Panc1 (cell line): ENCODE data around the gene ZDHHC23. TPM values are rescaled to one million over a fixed set of nuclear protein-coding genes. Genes with fewer than 3 reads are reported as not detected.

Source experiments
- ATAC-seq: fragments of 200-7000 bp; cut with Tn5 transposase; 2 replicates; pipeline ENCODE4 v1.9.1; 2020; ENCODE audit warnings: mild to moderate bottlenecking, moderate library complexity
- BruUV-seq: library from RNA; stranded (reverse); fragments of 400-500 nt; replicated peaks from 2 replicates; lab custom pipeline; 2021; lab: Mats Ljungman, UMichigan
- CTCF ChIA-PET: fragments of 300-600 bp; sonication (Branson Sonifier 250); formaldehyde crosslinking; loops from one replicate; lab custom pipeline; 2022; ENCODE audit warnings: antibody characterized with exemption; lab: Charles Lee
- POLR2A ChIA-PET: fragments of 300-600 bp; sonication (Branson Sonifier 250); formaldehyde crosslinking; loops from one replicate; lab custom pipeline; 2022; ENCODE audit warnings: antibody characterized with exemption; lab: Charles Lee
- DNase-seq: peaks from one replicate; pipeline ENCODE4 v3.0.0-alpha.2; 2010; ENCODE audit warnings: low read depth, low spot score
- H3K27ac ChIP-seq: 2 replicates; pipeline ENCODE4 v1.5.1; 2011; ENCODE audit warnings: mild to moderate bottlenecking, low read length, inconsistent platforms
- H3K27me3 ChIP-seq: fragments of 200-500 bp; sonication (Bioruptor generic); 2 replicates; pipeline ENCODE4 v1.6.0; 2014; ENCODE audit warnings: low read length, inconsistent platforms; ENCODE audit not compliant: control insufficient read depth, insufficient read depth
- H3K36me3 ChIP-seq: fragments of 200-500 bp; sonication (Bioruptor generic); 2 replicates; pipeline ENCODE4 v1.5.1; 2014; ENCODE audit warnings: inconsistent platforms, mild to moderate bottlenecking, low read length, moderate library complexity; ENCODE audit not compliant: control insufficient read depth, insufficient read depth
- H3K4me1 ChIP-seq: 2 replicates; pipeline ENCODE4 v1.5.1; 2011; ENCODE audit warnings: inconsistent platforms, mild to moderate bottlenecking, low read length, moderate library complexity; ENCODE audit not compliant: control insufficient read depth, insufficient read depth
- H3K4me3 ChIP-seq, 2 experiments: 2 replicates each; pipeline ENCODE4 v1.5.1; 2011 to 2012; ENCODE audit warnings: low read depth in 2 of 2, low read length in 2 of 2, mild to moderate bottlenecking in 2 of 2, inconsistent platforms in 1 of 2, moderate library complexity in 1 of 2
- H3K9me3 ChIP-seq: fragments of 200-500 bp; sonication (Bioruptor generic); 2 replicates; pipeline ENCODE4 v1.5.1; 2014; ENCODE audit warnings: low read depth, mild to moderate bottlenecking, inconsistent platforms, low read length, moderate library complexity; ENCODE audit not compliant: control insufficient read depth, insufficient read depth
- POLR2AphosphoS5 ChIP-seq: IDR thresholded peaks from 2 replicates; pipeline ENCODE4 v1.6.1; 2012; ENCODE audit warnings: mild to moderate bottlenecking, low read depth, low read length, moderate library complexity
- SIN3A ChIP-seq: IDR thresholded peaks from 2 replicates; pipeline ENCODE4 v1.6.1; 2012; ENCODE audit warnings: low read depth, mild to moderate bottlenecking, low read length, moderate library complexity, borderline replicate concordance; ENCODE audit not compliant: insufficient read depth
- TCF7L2 ChIP-seq: IDR thresholded peaks from 2 replicates; pipeline ENCODE4 v1.6.1; 2011; ENCODE audit warnings: mild to moderate bottlenecking, low read depth, low read length, inconsistent platforms
- in situ Hi-C: cut with HindIII; loops from 2 replicates; pipeline ENCODE4 v1.10.0; 2016; ENCODE audit warnings: low sequenced_read_pairs, low pct_unique_long_range_greater_than_20kb
- intact Hi-C: fragments of 100-400 bp; cut with micrococcal nuclease; formaldehyde crosslinking; loops from one replicate; pipeline ENCODE4 v1.10.0; 2022; ENCODE audit not compliant: unreplicated experiment
- total RNA-seq: library from RNA; stranded (reverse); gene quantifications from one replicate; pipeline ENCODE4 v1.2.1, GENCODE V29; 2021; ENCODE audit not compliant: unreplicated experiment
- TF ChIP-seq, protein P1 (sequence below), 2 experiments: IDR thresholded peaks; 2 replicates each; pipeline ENCODE4 v1.6.1; 2011 to 2012; ENCODE audit warnings: low read depth in 2 of 2, control low read depth in 1 of 2, low read length in 1 of 2, mild to moderate bottlenecking in 1 of 2, moderate library complexity in 1 of 2; ENCODE audit not compliant: insufficient read depth in 1 of 2
- TF ChIP-seq, protein P2 (sequence below): fragments of 450-650 bp; IDR thresholded peaks from 2 replicates; pipeline ENCODE4 v1.5.1; 2017; ENCODE audit warnings: mild to moderate bottlenecking

Gene ZDHHC23
- total RNA-seq, 1 experiment from 2014 or later, result 23.6 TPM

DNA sequence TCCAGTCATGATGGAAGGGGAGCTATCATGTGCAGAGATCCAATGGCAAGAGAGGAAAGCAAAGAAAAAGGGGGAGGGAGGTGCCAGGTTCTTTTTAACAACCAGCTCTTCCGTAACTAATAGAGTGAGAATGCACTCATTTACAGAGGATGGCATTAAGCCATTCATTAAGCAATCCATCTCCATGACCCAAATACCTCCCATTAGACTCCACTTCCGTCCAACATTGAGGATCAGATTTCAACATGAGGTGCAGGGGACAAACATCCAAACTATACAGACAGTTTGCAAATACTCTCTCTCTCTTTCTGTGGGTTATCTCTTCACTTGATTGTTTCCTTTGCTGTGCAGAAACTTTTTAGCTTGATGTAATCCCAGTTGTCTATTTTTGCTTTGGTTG is 21.2 kb downstream of the ZDHHC23 start:
- Histone ChIP-seq H3K27me3 (no peaks in the 10 kb centered on the region), H3K4me1 (no peaks in the 10 kb centered on the region), H3K9me3 (peaks cover 10% of the 10 kb centered on the region; the same call in 1 of the 2 replicates), H3K36me3 (no peaks in the 10 kb centered on the region), H3K4me3 (no peak overlapping the region), H3K27ac (no peak overlapping the region)
- intact Hi-C loops (no loop called here), in situ Hi-C loops (no loop called here)
- DNase-seq (no peak), ATAC-seq (no peak)
- CTCF ChIA-PET, result no interaction called here
- POLR2A ChIA-PET, result no interaction called here
- TF ChIP-seq TCF7L2 (no peak), SIN3A (no peak), POLR2AphosphoS5 (no peak)
- TF ChIP-seq, protein P1, sequence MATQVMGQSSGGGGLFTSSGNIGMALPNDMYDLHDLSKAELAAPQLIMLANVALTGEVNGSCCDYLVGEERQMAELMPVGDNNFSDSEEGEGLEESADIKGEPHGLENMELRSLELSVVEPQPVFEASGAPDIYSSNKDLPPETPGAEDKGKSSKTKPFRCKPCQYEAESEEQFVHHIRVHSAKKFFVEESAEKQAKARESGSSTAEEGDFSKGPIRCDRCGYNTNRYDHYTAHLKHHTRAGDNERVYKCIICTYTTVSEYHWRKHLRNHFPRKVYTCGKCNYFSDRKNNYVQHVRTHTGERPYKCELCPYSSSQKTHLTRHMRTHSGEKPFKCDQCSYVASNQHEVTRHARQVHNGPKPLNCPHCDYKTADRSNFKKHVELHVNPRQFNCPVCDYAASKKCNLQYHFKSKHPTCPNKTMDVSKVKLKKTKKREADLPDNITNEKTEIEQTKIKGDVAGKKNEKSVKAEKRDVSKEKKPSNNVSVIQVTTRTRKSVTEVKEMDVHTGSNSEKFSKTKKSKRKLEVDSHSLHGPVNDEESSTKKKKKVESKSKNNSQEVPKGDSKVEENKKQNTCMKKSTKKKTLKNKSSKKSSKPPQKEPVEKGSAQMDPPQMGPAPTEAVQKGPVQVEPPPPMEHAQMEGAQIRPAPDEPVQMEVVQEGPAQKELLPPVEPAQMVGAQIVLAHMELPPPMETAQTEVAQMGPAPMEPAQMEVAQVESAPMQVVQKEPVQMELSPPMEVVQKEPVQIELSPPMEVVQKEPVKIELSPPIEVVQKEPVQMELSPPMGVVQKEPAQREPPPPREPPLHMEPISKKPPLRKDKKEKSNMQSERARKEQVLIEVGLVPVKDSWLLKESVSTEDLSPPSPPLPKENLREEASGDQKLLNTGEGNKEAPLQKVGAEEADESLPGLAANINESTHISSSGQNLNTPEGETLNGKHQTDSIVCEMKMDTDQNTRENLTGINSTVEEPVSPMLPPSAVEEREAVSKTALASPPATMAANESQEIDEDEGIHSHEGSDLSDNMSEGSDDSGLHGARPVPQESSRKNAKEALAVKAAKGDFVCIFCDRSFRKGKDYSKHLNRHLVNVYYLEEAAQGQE (IDR thresholded peaks at IDR 0.05; ENCODE audit: insufficient read depth in 1 of 2, low read depth in 2 of 2, low read length in 1 of 2), result no peak
- TF ChIP-seq, protein P2, sequence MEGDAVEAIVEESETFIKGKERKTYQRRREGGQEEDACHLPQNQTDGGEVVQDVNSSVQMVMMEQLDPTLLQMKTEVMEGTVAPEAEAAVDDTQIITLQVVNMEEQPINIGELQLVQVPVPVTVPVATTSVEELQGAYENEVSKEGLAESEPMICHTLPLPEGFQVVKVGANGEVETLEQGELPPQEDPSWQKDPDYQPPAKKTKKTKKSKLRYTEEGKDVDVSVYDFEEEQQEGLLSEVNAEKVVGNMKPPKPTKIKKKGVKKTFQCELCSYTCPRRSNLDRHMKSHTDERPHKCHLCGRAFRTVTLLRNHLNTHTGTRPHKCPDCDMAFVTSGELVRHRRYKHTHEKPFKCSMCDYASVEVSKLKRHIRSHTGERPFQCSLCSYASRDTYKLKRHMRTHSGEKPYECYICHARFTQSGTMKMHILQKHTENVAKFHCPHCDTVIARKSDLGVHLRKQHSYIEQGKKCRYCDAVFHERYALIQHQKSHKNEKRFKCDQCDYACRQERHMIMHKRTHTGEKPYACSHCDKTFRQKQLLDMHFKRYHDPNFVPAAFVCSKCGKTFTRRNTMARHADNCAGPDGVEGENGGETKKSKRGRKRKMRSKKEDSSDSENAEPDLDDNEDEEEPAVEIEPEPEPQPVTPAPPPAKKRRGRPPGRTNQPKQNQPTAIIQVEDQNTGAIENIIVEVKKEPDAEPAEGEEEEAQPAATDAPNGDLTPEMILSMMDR, result no peak
- BruUV-seq, result no TSS peak

DNA sequence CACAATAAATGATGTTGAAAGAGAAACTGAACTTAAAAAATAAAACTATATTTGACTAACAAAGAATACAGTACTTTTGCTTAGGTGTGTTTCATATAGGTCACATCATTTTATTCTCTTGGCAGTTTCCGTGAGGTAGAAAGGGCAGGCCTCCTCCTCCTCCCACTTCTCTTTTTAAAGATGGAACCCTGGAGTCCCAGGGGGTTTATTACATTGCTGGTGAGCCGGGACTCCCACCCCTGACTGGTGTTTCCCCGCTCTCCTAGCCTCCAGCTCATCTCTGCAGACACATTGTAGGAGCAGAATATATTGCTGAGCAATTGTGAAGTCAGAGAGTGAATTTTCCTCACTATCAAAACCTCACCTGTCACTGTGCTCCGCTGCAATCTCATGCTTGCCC is 30.0 kb downstream of the ZDHHC23 start:
- Histone ChIP-seq H3K4me3 (no peak overlapping the region), H3K4me1 (no peaks in the 10 kb centered on the region), H3K9me3 (peaks cover 10% of the 10 kb centered on the region; the same call in 1 of the 2 replicates), H3K36me3 (no peaks in the 10 kb centered on the region), H3K27me3 (no peaks in the 10 kb centered on the region), H3K27ac (no peak overlapping the region)
- DNase-seq (no peak), ATAC-seq (no peak)
- intact Hi-C loops, result no loop called here
- ChIA-PET POLR2A (no interaction called here), CTCF (no interaction called here)
- in situ Hi-C loops, result no loop called here
- TF ChIP-seq POLR2AphosphoS5 (no peak), SIN3A (no peak), TCF7L2 (no peak)
- TF ChIP-seq, protein P2, result no peak
- TF ChIP-seq, protein P1 (IDR thresholded peaks at IDR 0.05; ENCODE audit: insufficient read depth in 1 of 2, low read depth in 2 of 2, low read length in 1 of 2), result no peak
- BruUV-seq, result no TSS peak
